Neural cell (in vitro differentiated cells): ENCODE measurements around the gene CTF1. TPM values are rescaled to one million over a fixed set of nuclear protein-coding genes. Genes with fewer than 3 reads are reported as not detected.

Source experiments
- H2AFZ ChIP-seq: fragments of 200-600, 300-800 bp; sonication (generic), shearing (Covaris generic); 2 replicates; pipeline ENCODE4 v1.6.0; 2014; ENCODE audit warnings: low read depth, mild to moderate bottlenecking, antibody characterized with exemption, low read length, moderate library complexity
- H3F3A ChIP-seq: fragments of 200-600 bp; shearing (Covaris generic); 2 replicates; pipeline ENCODE4 v1.6.1; 2016; ENCODE audit warnings: mild to moderate bottlenecking, moderate library complexity, mixed read lengths, antibody characterized with exemption, low read length; ENCODE audit not compliant: insufficient read depth, poor library complexity, severe bottlenecking
- H3K27ac ChIP-seq: fragments of 200-600, 300-800 bp; sonication (generic), shearing (Covaris generic); 2 replicates; pipeline ENCODE4 v1.5.1; 2014; ENCODE audit warnings: mild to moderate bottlenecking, low read length, moderate library complexity
- H3K27me3 ChIP-seq: fragments of 300-800, 200-600 bp; sonication (generic), shearing (Covaris generic); 2 replicates; pipeline ENCODE4 v1.6.0; 2014; ENCODE audit warnings: mild to moderate bottlenecking, low read depth, low read length, moderate library complexity; ENCODE audit not compliant: insufficient read depth
- H3K36me3 ChIP-seq: fragments of 300-800, 200-600 bp; sonication (generic), shearing (Covaris generic); 2 replicates; pipeline ENCODE4 v1.5.1; 2014; ENCODE audit warnings: mild to moderate bottlenecking, antibody characterized with exemption, low read length, moderate library complexity; ENCODE audit not compliant: insufficient read depth
- H3K4me2 ChIP-seq: fragments of 300-800, 200-600 bp; sonication (generic), shearing (Covaris generic); 2 replicates; pipeline ENCODE4 v1.6.0; 2014; ENCODE audit warnings: mild to moderate bottlenecking, low read length
- H3K4me3 ChIP-seq: fragments of 300-800, 200-600 bp; sonication (generic), shearing (Covaris generic); 2 replicates; pipeline ENCODE4 v1.5.1; 2014; ENCODE audit warnings: mild to moderate bottlenecking, low read length, moderate library complexity
- H3K79me2 ChIP-seq: fragments of 200-600 bp; shearing (Covaris generic); replicated peaks from 2 replicates; pipeline ENCODE4 v1.6.0; 2014; ENCODE audit warnings: mild to moderate bottlenecking, low read length, moderate library complexity; ENCODE audit not compliant: insufficient read depth
- H3K9ac ChIP-seq: fragments of 300-800, 200-600 bp; sonication (generic), shearing (Covaris generic); 2 replicates; pipeline ENCODE4 v1.6.1; 2016; ENCODE audit warnings: mild to moderate bottlenecking, low read length, mixed read lengths
- H3K9me2 ChIP-seq: fragments of 200-600 bp; shearing (Covaris generic); 2 replicates; pipeline ENCODE4 v1.6.1; 2016; ENCODE audit warnings: mild to moderate bottlenecking, low read length, mixed read lengths; ENCODE audit not compliant: insufficient read depth
- H3K9me3 ChIP-seq: fragments of 200-600, 300-800 bp; sonication (generic), shearing (Covaris generic); 2 replicates; pipeline ENCODE4 v1.6.1; 2016; ENCODE audit warnings: mild to moderate bottlenecking, mixed run types, low read length, moderate library complexity, mixed read lengths
- H4K20me1 ChIP-seq: fragments of 200-600 bp; shearing (Covaris generic); 2 replicates; pipeline ENCODE4 v1.6.1; 2016; ENCODE audit warnings: mild to moderate bottlenecking, mixed run types; ENCODE audit not compliant: insufficient read depth
- CTCF ChIP-seq: fragments of 450-650 bp; IDR thresholded peaks from 2 replicates; pipeline ENCODE4 v1.5.1; 2014; ENCODE audit warnings: antibody characterized with exemption, mild to moderate bottlenecking, moderate library complexity; ENCODE audit not compliant: poor library complexity, severe bottlenecking
- EP300 ChIP-seq: fragments of 450-650 bp; conservative IDR thresholded peaks from 2 replicates; pipeline ENCODE4 v1.6.1; 2014; ENCODE audit warnings: antibody characterized with exemption, mild to moderate bottlenecking, moderate library complexity; ENCODE audit not compliant: poor library complexity, severe bottlenecking
- EZH2 ChIP-seq: fragments of 200-600, 300-800 bp; shearing (Covaris generic), sonication (generic); IDR thresholded peaks from 2 replicates; pipeline ENCODE4 v1.6.1; 2014; ENCODE audit warnings: antibody characterized with exemption, low read length, borderline replicate concordance, mild to moderate bottlenecking; ENCODE audit not compliant: insufficient read depth, poor library complexity, severe bottlenecking
- MXI1 ChIP-seq: fragments of 450-650 bp; conservative IDR thresholded peaks from 2 replicates; pipeline ENCODE4 v1.6.1; 2014; ENCODE audit warnings: antibody characterized with exemption, mild to moderate bottlenecking; ENCODE audit not compliant: poor library complexity, severe bottlenecking
- POLR2AphosphoS5 ChIP-seq: IDR thresholded peaks from 2 replicates; pipeline ENCODE4 v1.6.1; 2012
- RAD21 ChIP-seq: fragments of 450-650 bp; conservative IDR thresholded peaks from 2 replicates; pipeline ENCODE4 v1.6.1; 2014; ENCODE audit warnings: antibody characterized with exemption, mild to moderate bottlenecking, moderate library complexity
- REST ChIP-seq: IDR thresholded peaks from 2 replicates; pipeline ENCODE4 v1.6.1; 2012; ENCODE audit warnings: borderline replicate concordance
- SMC3 ChIP-seq: fragments of 450-650 bp; conservative IDR thresholded peaks from 2 replicates; pipeline ENCODE4 v1.6.1; 2014; ENCODE audit warnings: antibody characterized with exemption, mild to moderate bottlenecking, moderate library complexity; ENCODE audit not compliant: poor library complexity
- TAF1 ChIP-seq: IDR thresholded peaks from 2 replicates; pipeline ENCODE4 v1.6.1; 2012; ENCODE audit warnings: low read depth
- polyA plus RNA-seq: library from polyadenylated mRNA; depleted of rRNA; stranded (reverse); fragments of >200 nt; gene quantifications from 2 replicates; pipeline ENCODE4 v1.2.3, GENCODE V29; 2014

Gene CTF1
- polyA plus RNA-seq, 1 donor from 2014 or later: not detected

- peak overlapping the region; percentile 87 for H3K4me3 ChIP-seq
- no peaks in the 10 kb centered on the region for H4K20me1 ChIP-seq
- TF ChIP-seq SMC3 (peak; percentile 12), EZH2 (no peak), CTCF (no peak), MXI1 (peak; percentile 77)
- H3K36me3 ChIP-seq: no peaks in the 10 kb centered on the region
- H3K9me2 ChIP-seq: no peaks in the 10 kb centered on the region
- no peak overlapping the region for H2AFZ ChIP-seq
- no peaks in the 10 kb centered on the region for H3K9me3 ChIP-seq
- peak overlapping the region; percentile 95 for H3K27ac ChIP-seq
- H3K27me3 ChIP-seq: no peaks in the 10 kb centered on the region
- peak overlapping the region; percentile 91 for H3K4me2 ChIP-seq
- H3K79me2 ChIP-seq: peaks cover 11% of the 10 kb centered on the region
- H3K9ac ChIP-seq: peak overlapping the region; percentile 88
- no peaks in the 10 kb centered on the region for H3F3A ChIP-seq
Measured at GRCh38 chr16:30924076-30924912, 27.9 kb downstream of the CTF1 start.

- Histone ChIP-seq H3K27me3 (no peaks in the 10 kb centered on the region), H4K20me1 (no peaks in the 10 kb centered on the region), H3K4me2 (peak overlapping the region; percentile 91), H3K4me3 (peak overlapping the region; percentile 87), H3K79me2 (peaks cover 11% of the 10 kb centered on the region), H3K9ac (peak overlapping the region; percentile 88), H3K9me2 (no peaks in the 10 kb centered on the region), H3K27ac (peak overlapping the region; percentile 95), H3K9me3 (no peaks in the 10 kb centered on the region), H3K36me3 (no peaks in the 10 kb centered on the region), H3F3A (no peaks in the 10 kb centered on the region), H2AFZ (no peak overlapping the region)
- TF ChIP-seq SMC3 (no peak), TAF1 (no peak), MXI1 (no peak), POLR2AphosphoS5 (no peak), CTCF (no peak)
Measured at GRCh38 chr16:30924913-30925631, 28.7 kb downstream of the CTF1 start.

- H3K4me3 ChIP-seq: peak overlapping the region; percentile 87
- H3K9me3 ChIP-seq: no peaks in the 10 kb centered on the region
- H3K27me3 ChIP-seq: no peaks in the 10 kb centered on the region
- peaks cover 11% of the 10 kb centered on the region for H3K79me2 ChIP-seq
- H3K9ac ChIP-seq: peak overlapping the region; percentile 88
- H2AFZ ChIP-seq: no peak overlapping the region
- no peaks in the 10 kb centered on the region for H4K20me1 ChIP-seq
- no peaks in the 10 kb centered on the region for H3K9me2 ChIP-seq
- H3K4me2 ChIP-seq: no peak overlapping the region
- no peaks in the 10 kb centered on the region for H3K36me3 ChIP-seq
- H3F3A ChIP-seq: no peaks in the 10 kb centered on the region
- H3K27ac ChIP-seq: no peak overlapping the region
- TF ChIP-seq EP300 (no peak), RAD21 (no peak), SMC3 (no peak), EZH2 (no peak), REST (no peak), CTCF (no peak), POLR2AphosphoS5 (no peak), TAF1 (no peak)
Measured at GRCh38 chr16:30925632-30925987, 29.2 kb downstream of the CTF1 start.
